GM12878 (cell line): ENCODE measurements around the gene CNTLN. TPM values are rescaled to one million over a fixed set of nuclear protein-coding genes. Genes with fewer than 3 reads are reported as not detected.

Experiments used
- ATAC-seq: fragments of 200-7000 bp; cut with Tn5 transposase; 3 replicates; pipeline ENCODE4 v1.9.1; 2020; ENCODE audit warnings: mild to moderate bottlenecking, moderate library complexity
- BruUV-seq: library from RNA; stranded (reverse); fragments of 400-500 nt; replicated peaks from 2 replicates; lab custom pipeline; 2021; lab: Mats Ljungman, UMichigan
- CTCF ChIA-PET: fragments of 300-600 bp; sonication (Branson Sonifier 250); formaldehyde crosslinking; extraction: SDS; loops from one replicate; lab custom pipeline; 2021; ENCODE audit warnings: inconsistent platforms; lab: Yijun Ruan, JAX
- POLR2A ChIA-PET: fragments of 350-600 bp; formaldehyde crosslinking; extraction: SDS; loops from one replicate; lab custom pipeline; 2021; ENCODE audit warnings: inconsistent platforms; lab: Charles Lee
- RAD21 ChIA-PET: fragments of 300-600 bp; sonication (Branson Sonifier 250); formaldehyde crosslinking; loops from one replicate; lab custom pipeline; 2023; ENCODE audit warnings: antibody characterized with exemption; ENCODE audit not compliant: unreplicated experiment; lab: Charles Lee
- SMC1A ChIA-PET: fragments of 300-600 bp; sonication (Branson Sonifier 250); formaldehyde crosslinking; loops from one replicate; lab custom pipeline; 2023; ENCODE audit not compliant: unreplicated experiment, uncharacterized antibody; lab: Charles Lee
- DNase-seq: peaks from one replicate; pipeline ENCODE4 v3.0.0-alpha.2; 2011; ENCODE audit warnings: low read depth, low spot score
- FAIRE-seq: peaks from 3 replicates; lab custom pipeline; 2011; peaks lifted over from hg19 to GRCh38; lab: Jason Lieb, UNC
- H2AFZ ChIP-seq: 2 replicates; pipeline ENCODE4 v1.6.0; 2011; ENCODE audit warnings: low read depth, low read length, control low read depth; ENCODE audit not compliant: control insufficient read depth
- H3K27ac ChIP-seq: 2 replicates; pipeline ENCODE4 v1.5.1; 2011; ENCODE audit warnings: control low read depth; ENCODE audit not compliant: control insufficient read depth, insufficient read depth
- H3K27me3 ChIP-seq, 2 experiments: replicated peaks in 1 of 2; 2 replicates each; pipeline versions ENCODE4 v1.6.0 to v1.6.1; 2011; ENCODE audit warnings: low read length in 1 of 2; ENCODE audit not compliant: control insufficient read depth in 2 of 2, insufficient read depth in 2 of 2
- H3K36me3 ChIP-seq, 2 experiments: 2 replicates each; pipeline ENCODE4 v1.5.1; 2011; ENCODE audit warnings: low read length in 1 of 2; ENCODE audit not compliant: control insufficient read depth in 2 of 2, insufficient read depth in 2 of 2
- H3K4me1 ChIP-seq: 2 replicates; pipeline ENCODE4 v1.6.1; 2011; ENCODE audit warnings: mild to moderate bottlenecking, low read length, moderate library complexity, mixed read lengths; ENCODE audit not compliant: control insufficient read depth, insufficient read depth
- H3K4me2 ChIP-seq: 2 replicates; pipeline ENCODE4 v1.6.0; 2011; ENCODE audit warnings: control low read depth; ENCODE audit not compliant: control insufficient read depth, insufficient read depth
- H3K4me3 ChIP-seq: fragments of 200-600 bp; sonication (generic); 2 replicates; pipeline ENCODE4 v1.5.1; 2016
- H3K79me2 ChIP-seq: 2 replicates; pipeline ENCODE4 v1.6.0; 2011; ENCODE audit warnings: low read length; ENCODE audit not compliant: control insufficient read depth, insufficient read depth
- H3K9ac ChIP-seq: 2 replicates; pipeline ENCODE4 v1.8.0; 2011; ENCODE audit warnings: low read length, control low read depth, mixed read lengths; ENCODE audit not compliant: control insufficient read depth, insufficient read depth
- H3K9me3 ChIP-seq: replicated peaks from 3 replicates; pipeline ENCODE4 v1.5.1; 2011; ENCODE audit warnings: mild to moderate bottlenecking, low read length; ENCODE audit not compliant: control insufficient read depth, insufficient read depth
- H4K20me1 ChIP-seq: 2 replicates; pipeline ENCODE4 v1.6.0; 2011; ENCODE audit not compliant: control insufficient read depth, insufficient read depth
- CBFB ChIP-seq: IDR thresholded peaks from 2 replicates; pipeline ENCODE4 v1.6.1; 2016; ENCODE audit warnings: antibody characterized with exemption, low read depth
- CBX3 ChIP-seq: fragments of 200-600 bp; sonication (generic); IDR thresholded peaks from 2 replicates; pipeline ENCODE4 v1.6.1; 2016; ENCODE audit warnings: low read depth, borderline replicate concordance
- CHD1 ChIP-seq: IDR thresholded peaks from 2 replicates; pipeline ENCODE4 v1.6.1; 2012; ENCODE audit warnings: low read depth, low read length, improper control_type of control experiment
- FOXM1 ChIP-seq: IDR thresholded peaks from 2 replicates; pipeline ENCODE4 v1.6.1; 2012; ENCODE audit warnings: low read depth, mild to moderate bottlenecking, inconsistent platforms, low read length, moderate library complexity
- HDAC6 ChIP-seq: fragments of 200-600 bp; sonication (generic); IDR thresholded peaks from one replicate; pipeline ENCODE4 v1.8.0; 2017; ENCODE audit warnings: antibody characterized with exemption; ENCODE audit not compliant: unreplicated experiment
- JUND ChIP-seq: IDR thresholded peaks from 2 replicates; pipeline ENCODE4 v1.6.1; 2012; ENCODE audit warnings: low read depth, mild to moderate bottlenecking, low read length, improper control_type of control experiment, moderate library complexity
- LARP7 ChIP-seq: fragments of 450-650 bp; IDR thresholded peaks from 2 replicates; pipeline ENCODE4 v1.6.1; 2017; ENCODE audit warnings: mild to moderate bottlenecking
- MLLT1 ChIP-seq: fragments of 450-650 bp; IDR thresholded peaks from 2 replicates; pipeline ENCODE4 v1.6.1; 2016; ENCODE audit warnings: mild to moderate bottlenecking
- NFIC ChIP-seq: IDR thresholded peaks from 2 replicates; pipeline ENCODE4 v1.6.1; 2012; ENCODE audit warnings: low read depth, mild to moderate bottlenecking, inconsistent platforms, low read length, moderate library complexity
- REST ChIP-seq: IDR thresholded peaks from 2 replicates; pipeline ENCODE4 v1.6.1; 2012; ENCODE audit warnings: mild to moderate bottlenecking, low read depth, low read length
- RUNX3 ChIP-seq: IDR thresholded peaks from 2 replicates; pipeline ENCODE4 v1.6.1; 2012; ENCODE audit warnings: low read length, inconsistent platforms
- SUZ12 ChIP-seq: fragments of 200-600 bp; sonication (generic); IDR thresholded peaks from one replicate; pipeline ENCODE4 v1.6.1; 2018; ENCODE audit warnings: antibody characterized with exemption, mild to moderate bottlenecking; ENCODE audit not compliant: unreplicated experiment
- TBL1XR1 ChIP-seq: IDR thresholded peaks from 2 replicates; pipeline ENCODE4 v1.6.1; 2012; ENCODE audit warnings: low read depth, low read length, improper control_type of control experiment
- WRNIP1 ChIP-seq: IDR thresholded peaks from 2 replicates; pipeline ENCODE4 v1.6.1; 2011; ENCODE audit warnings: low read depth, low read length, improper control_type of control experiment, borderline replicate concordance
- ZBED1 ChIP-seq: IDR thresholded peaks from 2 replicates; pipeline ENCODE4 v1.6.1; 2016; ENCODE audit warnings: borderline replicate concordance
- ZZZ3 ChIP-seq: IDR thresholded peaks from 2 replicates; pipeline ENCODE4 v1.6.1; 2011; ENCODE audit warnings: low read depth; ENCODE audit not compliant: control insufficient read depth, insufficient read length
- in situ Hi-C: fragments of 300-500 bp; cut with MboI; formaldehyde crosslinking; loops from 9 replicates; pipeline ENCODE4 v1.14.3; 2018; ENCODE audit warnings: mixed read lengths
- intact Hi-C: fragments of 100-400 bp; cut with micrococcal nuclease; formaldehyde crosslinking; loops from one replicate; pipeline ENCODE4 v1.14.2; 2022; ENCODE audit not compliant: unreplicated experiment
- polyA plus RNA-seq, 11 experiments: library from polyadenylated mRNA; depleted of rRNA in 4 of 11; unstranded in 6 of 11; stranded (reverse) in 5 of 11; fragments of >200 nt; fragmentation: Nextera tagmentation in 4 of 11; fragmentation: Illumina TruSeq in 1 of 11; extraction: Ambion mirVana in 4 of 11; extraction: Trizol in 1 of 11; gene quantifications; 1 replicate in 1 of 11; 2 replicates in 10 of 11; pipeline versions ENCODE4 v1.2.1 to v1.2.3, GENCODE V29; 2011 to 2016; ENCODE audit warnings: inconsistent platforms in 2 of 11, missing spikeins in 2 of 11, low read depth in 1 of 11
- total RNA-seq, 4 experiments: library from RNA; depleted of rRNA in 3 of 4; stranded (reverse); fragments of >200 nt in 3 of 4; fragmentation: Illumina TruSeq in 1 of 4; extraction: Trizol in 1 of 4; gene quantifications; 2 replicates each; pipeline versions ENCODE4 v1.2.1 to v1.2.3, GENCODE V29; 2013 to 2021
- TF ChIP-seq, protein P1 (sequence below): IDR thresholded peaks from 2 replicates; pipeline ENCODE4 v1.6.1; 2012; ENCODE audit warnings: low read length, inconsistent platforms
- TF ChIP-seq, protein P2 (sequence below): fragments of 450-650 bp; IDR thresholded peaks from 2 replicates; pipeline ENCODE4 v1.6.1; 2018; ENCODE audit warnings: mild to moderate bottlenecking, low read depth, moderate library complexity; ENCODE audit not compliant: partially characterized antibody

The CNTLN gene
- total and polyA plus RNA-seq, 10 of the 15 experiments (the other 5 are each of a cell fraction or from before 2014, with no cell fraction given) = 0.01 to 7.0 (median 0.03) TPM; not detected in 4

- no peak overlapping the region for H3K4me2 ChIP-seq
- no peak overlapping the region for H2AFZ ChIP-seq
- CTCF ChIA-PET = no interaction called here
- H3K79me2 ChIP-seq = no peaks in the 10 kb centered on the region
- DNase-seq (no peak), FAIRE-seq (no peak), ATAC-seq (no peak)
- RAD21 ChIA-PET = no interaction called here
- H4K20me1 ChIP-seq = no peaks in the 10 kb centered on the region
- SMC1A ChIA-PET = no interaction called here
- H3K9ac ChIP-seq = no peak overlapping the region
- in situ Hi-C loops = no loop called here
- no peaks in the 10 kb centered on the region for H3K27me3 ChIP-seq
- H3K4me1 ChIP-seq = no peaks in the 10 kb centered on the region
- intact Hi-C loops = no loop called here
- no TSS peak for BruUV-seq
- H3K36me3 ChIP-seq = no peaks in the 10 kb centered on the region
- no peaks in the 10 kb centered on the region for H3K9me3 ChIP-seq
- H3K27ac ChIP-seq = no peak overlapping the region
- no peak overlapping the region for H3K4me3 ChIP-seq
- TF ChIP-seq NFIC (no peak), CBX3 (no peak), JUND (no peak), MLLT1 (no peak), SUZ12 (no peak), CBFB (no peak), FOXM1 (no peak), CHD1 (no peak), LARP7 (no peak), TBL1XR1 (no peak), RUNX3 (no peak), HDAC6 (no peak), REST (no peak), ZZZ3 (no peak), WRNIP1 (no peak), ZBED1 (no peak)
- TF ChIP-seq, protein P1, sequence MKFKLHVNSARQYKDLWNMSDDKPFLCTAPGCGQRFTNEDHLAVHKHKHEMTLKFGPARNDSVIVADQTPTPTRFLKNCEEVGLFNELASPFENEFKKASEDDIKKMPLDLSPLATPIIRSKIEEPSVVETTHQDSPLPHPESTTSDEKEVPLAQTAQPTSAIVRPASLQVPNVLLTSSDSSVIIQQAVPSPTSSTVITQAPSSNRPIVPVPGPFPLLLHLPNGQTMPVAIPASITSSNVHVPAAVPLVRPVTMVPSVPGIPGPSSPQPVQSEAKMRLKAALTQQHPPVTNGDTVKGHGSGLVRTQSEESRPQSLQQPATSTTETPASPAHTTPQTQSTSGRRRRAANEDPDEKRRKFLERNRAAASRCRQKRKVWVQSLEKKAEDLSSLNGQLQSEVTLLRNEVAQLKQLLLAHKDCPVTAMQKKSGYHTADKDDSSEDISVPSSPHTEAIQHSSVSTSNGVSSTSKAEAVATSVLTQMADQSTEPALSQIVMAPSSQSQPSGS = no peak
- TF ChIP-seq, protein P2, sequence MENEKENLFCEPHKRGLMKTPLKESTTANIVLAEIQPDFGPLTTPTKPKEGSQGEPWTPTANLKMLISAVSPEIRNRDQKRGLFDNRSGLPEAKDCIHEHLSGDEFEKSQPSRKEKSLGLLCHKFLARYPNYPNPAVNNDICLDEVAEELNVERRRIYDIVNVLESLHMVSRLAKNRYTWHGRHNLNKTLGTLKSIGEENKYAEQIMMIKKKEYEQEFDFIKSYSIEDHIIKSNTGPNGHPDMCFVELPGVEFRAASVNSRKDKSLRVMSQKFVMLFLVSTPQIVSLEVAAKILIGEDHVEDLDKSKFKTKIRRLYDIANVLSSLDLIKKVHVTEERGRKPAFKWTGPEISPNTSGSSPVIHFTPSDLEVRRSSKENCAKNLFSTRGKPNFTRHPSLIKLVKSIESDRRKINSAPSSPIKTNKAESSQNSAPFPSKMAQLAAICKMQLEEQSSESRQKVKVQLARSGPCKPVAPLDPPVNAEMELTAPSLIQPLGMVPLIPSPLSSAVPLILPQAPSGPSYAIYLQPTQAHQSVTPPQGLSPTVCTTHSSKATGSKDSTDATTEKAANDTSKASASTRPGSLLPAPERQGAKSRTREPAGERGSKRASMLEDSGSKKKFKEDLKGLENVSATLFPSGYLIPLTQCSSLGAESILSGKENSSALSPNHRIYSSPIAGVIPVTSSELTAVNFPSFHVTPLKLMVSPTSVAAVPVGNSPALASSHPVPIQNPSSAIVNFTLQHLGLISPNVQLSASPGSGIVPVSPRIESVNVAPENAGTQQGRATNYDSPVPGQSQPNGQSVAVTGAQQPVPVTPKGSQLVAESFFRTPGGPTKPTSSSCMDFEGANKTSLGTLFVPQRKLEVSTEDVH = no peak
- POLR2A ChIA-PET = no interaction called here
Measured at GRCh38 chr9:17481565-17481964, 346.7 kb downstream of the CNTLN start.
